Stimulated activated CD8-positive, alpha-beta memory T cell treated with anti-CD3 and anti-CD28 coated beads, Interleukin-12 subunit alpha, Interleukin-12 subunit beta, amount 100 ng/mL, for 24 hours (primary cell): Measurements from ENCODE around the gene RHEX.

Experiments
- DNase-seq: peaks from one replicate; pipeline ENCODE4 v3.0.0-alpha.2; 2020; ENCODE audit errors: extremely low read depth

RHEX gene

DNA sequence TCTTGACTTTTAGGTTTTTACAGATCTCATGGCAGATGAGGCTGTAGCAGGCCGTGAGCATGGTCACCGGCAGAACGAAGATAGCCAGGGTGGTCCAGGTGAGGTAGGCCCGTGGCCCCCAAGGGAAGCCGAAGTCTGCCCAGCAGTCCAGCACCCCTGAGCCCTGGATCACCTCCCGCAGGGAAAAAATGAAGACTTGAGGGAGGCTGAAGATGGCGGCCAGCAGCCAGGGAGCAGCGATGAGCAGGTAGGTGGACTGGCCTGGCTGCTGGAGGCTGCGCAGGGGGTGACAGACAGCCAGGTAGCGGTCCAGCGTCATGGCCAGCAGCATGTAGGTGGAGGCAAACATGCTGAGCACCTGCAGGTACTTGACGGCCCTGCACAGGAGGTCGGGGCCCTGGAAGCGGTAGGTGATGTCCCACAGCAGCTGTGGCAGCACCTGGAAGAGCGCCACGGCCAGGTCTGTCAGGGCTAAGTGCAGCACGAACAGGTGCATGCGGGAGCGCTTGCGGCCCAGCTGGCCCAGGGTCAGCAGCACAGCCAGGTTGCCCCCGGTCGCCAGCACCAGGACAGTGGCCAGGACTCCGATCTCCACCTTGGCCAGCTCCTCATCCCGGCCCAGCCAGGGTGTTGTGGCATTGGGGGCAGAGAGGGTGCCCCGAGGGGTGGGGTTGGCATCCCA, 63.4 kb downstream of the RHEX start:
- DNase-seq = no peak

DNA sequence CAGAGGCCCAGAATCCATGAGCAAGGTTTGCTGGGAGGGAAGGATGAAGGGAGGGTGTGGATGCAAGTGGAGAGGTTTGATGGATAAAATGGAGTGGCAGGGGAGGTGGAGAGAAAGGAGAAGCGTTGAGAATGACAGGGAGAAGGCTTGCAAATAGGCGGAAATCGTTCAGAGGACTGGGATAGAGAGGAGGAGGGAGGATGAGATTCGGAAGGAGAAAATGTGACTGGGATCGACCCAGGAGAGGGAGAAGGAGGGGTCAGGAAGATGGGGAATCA, 63.8 kb downstream of the RHEX start:
- no peak for DNase-seq

- DNase-seq = no peak
Observed at GRCh38 chr1:206117151-206117948, 64.4 kb downstream of the RHEX start, which contains the start of gene AVPR1B. TSS of gene AVPR1B (minus strand) at chr1:206117388. CDS start at chr1:206116890, 498 bp downstream.

DNA sequence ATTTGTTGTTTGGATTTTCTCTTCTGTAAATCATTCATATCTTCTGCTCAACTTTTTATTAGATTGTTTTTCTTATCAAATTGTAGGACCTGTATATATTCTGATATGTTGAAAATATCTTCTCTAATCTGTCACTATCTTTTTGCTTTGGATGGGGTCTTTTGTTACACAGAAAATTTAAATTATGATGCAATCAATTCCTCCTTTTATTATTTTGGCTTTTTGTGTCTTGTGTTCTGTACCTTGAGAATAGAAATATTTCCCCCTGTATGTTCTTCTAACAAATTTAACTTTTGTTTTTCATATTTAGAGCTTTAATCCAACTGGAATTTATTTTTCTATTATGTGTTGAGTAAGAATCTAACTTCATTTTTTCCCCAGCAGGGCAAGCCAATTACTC, 67.4 kb downstream of the RHEX start:
- DNase-seq = no peak

- DNase-seq = no peak
Observed at GRCh38 chr1:206121269-206121668, 68.3 kb downstream of the RHEX start.

GRCh38 chr1:206122686-206123085, 69.7 kb downstream of the RHEX start:
- DNase-seq = no peak

DNA sequence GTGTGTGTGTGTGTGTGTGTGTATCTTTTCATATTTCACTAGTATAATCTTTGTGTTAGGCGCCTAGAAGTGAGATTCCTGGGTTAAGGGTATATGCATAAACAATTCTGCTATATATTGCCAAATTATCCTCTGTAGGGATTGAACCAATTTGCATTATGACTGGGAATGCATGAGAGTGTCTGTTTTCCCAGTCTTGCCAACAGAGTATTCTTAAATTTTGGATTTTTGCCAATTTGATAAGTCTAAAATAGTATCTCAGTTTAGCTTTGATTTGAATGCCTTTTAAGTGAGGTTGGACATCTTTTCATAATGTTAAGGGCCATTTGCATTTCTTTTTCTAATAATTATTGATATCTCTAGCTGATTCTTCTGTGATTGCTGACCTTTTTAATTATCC, 72.4 kb downstream of the RHEX start:
- no peak for DNase-seq

DNA sequence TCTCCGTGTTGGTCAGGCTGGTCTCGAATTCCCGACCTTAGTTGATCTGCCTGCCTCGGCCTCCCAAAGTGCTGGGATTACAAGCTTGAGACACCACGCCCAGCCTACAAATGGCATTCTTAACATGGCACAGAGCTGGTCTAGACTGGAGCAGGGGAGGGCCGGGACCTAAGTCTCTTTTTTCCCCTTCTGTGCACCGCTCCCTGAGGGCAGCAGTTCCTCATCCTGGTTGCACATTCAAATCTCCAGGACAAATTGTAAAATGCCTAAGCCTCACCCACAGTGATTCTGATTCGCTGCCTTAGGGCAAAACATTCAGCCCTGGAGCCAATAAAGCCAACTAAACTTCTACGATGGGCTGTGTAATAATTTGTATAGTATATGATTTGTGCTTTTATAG, 74.4 kb downstream of the RHEX start:
- DNase-seq = no peak

- DNase-seq = no peak
Observed at GRCh38 chr1:206128196-206128595, 75.2 kb downstream of the RHEX start.

DNA sequence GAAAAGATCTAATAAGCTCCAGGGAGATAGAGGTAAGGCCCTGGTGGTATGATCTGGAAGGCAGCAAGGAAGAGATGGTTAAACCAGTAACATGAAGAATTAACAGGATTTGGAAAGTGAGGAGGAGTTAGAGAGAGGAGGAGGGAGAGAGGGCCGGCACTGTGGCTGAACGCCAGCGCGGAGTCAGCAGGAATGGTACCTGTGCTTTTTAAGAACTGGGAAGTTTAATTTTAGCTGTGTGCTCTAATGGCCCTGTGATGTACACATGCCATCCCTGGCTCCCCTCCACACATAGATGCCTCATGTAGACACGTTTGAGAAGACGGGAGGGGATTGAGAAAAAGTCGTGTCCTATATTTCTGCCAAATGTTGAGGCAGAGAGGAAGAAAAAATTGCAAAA, 78.1 kb downstream of the RHEX start:
- DNase-seq = no peak

GRCh38 chr1:206133751-206134415, 80.9 kb downstream of the RHEX start:
- DNase-seq = no peak

DNA sequence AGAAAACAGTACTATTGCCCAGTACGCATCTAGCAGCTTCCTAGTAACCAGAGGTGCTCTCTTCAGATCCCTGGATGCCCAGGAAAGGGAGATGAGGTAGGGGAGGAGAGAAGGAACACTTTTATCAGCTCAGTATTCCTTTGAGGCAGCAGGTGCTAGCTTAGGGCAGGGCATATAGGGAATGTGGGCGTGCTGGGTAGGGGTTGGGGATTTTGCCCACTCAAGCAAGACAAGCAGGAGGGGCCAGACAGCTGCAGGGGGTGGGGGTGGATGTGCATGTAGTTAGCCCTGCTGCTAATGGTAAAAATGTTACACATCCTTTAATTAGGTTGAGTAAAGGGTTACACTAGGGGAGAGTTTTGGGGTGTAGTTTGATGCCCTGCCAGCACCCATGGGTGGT, 82.3 kb downstream of the RHEX start:
- no peak for DNase-seq

- no peak for DNase-seq
Observed at GRCh38 chr1:206136241-206136640, 83.3 kb downstream of the RHEX start.

DNA sequence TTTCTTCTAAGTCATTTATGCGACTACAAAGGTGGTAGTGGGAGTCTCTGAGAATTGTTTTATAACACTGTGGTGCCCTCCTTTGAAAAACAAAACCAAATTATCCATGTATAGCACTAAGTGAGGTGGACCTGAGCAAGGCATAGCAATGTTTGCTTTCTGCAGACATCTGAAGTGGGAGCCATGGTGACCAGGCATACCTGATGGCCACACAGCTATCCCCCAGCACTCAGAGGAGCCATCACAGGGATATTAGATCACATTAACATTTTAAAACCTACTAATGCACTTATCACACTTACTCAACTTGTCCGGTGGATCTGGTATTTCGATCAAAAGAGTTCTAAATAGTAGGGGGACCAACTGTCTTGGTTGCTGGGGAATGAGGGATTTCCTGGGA, 89.0 kb downstream of the RHEX start:
- no peak for DNase-seq

GRCh38 chr1:206142770-206143169, 89.8 kb downstream of the RHEX start:
- no peak for DNase-seq

DNA sequence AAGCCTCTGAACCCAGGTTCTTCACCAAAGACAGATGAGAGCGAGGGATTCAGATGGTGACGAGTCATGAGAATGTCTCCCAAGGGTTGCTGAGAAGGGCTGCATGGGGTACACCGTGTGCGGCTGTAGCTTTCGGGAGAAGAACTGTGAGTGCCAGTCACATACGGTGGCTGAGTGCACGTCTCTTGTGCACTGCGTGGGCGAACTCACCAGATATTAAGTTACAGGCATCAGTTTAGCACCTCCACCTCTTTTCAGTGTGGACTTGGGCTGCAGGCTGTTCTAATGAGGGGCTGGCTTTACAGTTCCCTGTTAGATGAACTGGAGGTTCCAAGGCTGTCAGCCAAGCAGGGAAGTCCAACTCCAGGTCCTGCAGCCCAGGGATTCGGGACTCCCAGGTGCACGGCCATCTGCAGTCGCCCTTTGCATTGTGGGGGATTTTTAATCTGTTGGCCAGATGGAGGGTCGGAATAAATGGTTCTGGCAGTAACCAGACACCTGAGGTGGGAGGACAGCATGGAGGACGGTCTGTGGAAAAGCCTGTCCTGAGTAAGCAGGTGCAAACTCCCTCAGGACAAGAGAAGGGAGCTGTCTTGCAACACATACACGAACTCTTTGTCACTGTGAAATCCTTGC, 90.7 kb downstream of the RHEX start:
- no peak for DNase-seq

- no peak for DNase-seq
Observed at GRCh38 chr1:206144605-206145004, 91.6 kb downstream of the RHEX start.

GRCh38 chr1:206145771-206146290, 92.9 kb downstream of the RHEX start:
- no peak for DNase-seq
